ENCODE results near the gene TMEM247.

The TMEM247 gene

GRCh38 chr2:46499392-46499785 lies 20.0 kb downstream of the TMEM247 start:
- no peak for TF ChIP-seq CTCF (IDR thresholded peaks at IDR 0.05)

GRCh38 chr2:46500801-46501200 lies 21.4 kb downstream of the TMEM247 start:
- no peak for TF ChIP-seq CTCF (IDR thresholded peaks at IDR 0.05)

GRCh38 chr2:46502291-46502885 lies 23.0 kb downstream of the TMEM247 start:
- no peak for TF ChIP-seq CTCF (IDR thresholded peaks at IDR 0.05)

- TF ChIP-seq CTCF (IDR thresholded peaks at IDR 0.05), result no peak
Measured at GRCh38 chr2:46503686-46504085, 24.3 kb downstream of the TMEM247 start.

GRCh38 chr2:46504221-46504620 lies 24.9 kb downstream of the TMEM247 start:
- no peak for TF ChIP-seq CTCF (IDR thresholded peaks at IDR 0.05)

GRCh38 chr2:46504685-46505471 lies 25.5 kb downstream of the TMEM247 start:
- TF ChIP-seq CTCF (IDR thresholded peaks at IDR 0.05), result no peak

- TF ChIP-seq CTCF (IDR thresholded peaks at IDR 0.05), result no peak
Measured at GRCh38 chr2:46505472-46505783, 26.1 kb downstream of the TMEM247 start.
